NCI-H774 (cell line): ENCODE data around the gene FER.
"Not testable (repeated sequence)": the region's sequence is repeated elsewhere in the genome, so short reads cannot be mapped to it uniquely, and the experiment has no call there.

ENCODE experiments used
- DNase-seq: peaks from one replicate; lab custom pipeline; 2025; lab: John Stamatoyannopoulos, UW

Gene FER

DNA sequence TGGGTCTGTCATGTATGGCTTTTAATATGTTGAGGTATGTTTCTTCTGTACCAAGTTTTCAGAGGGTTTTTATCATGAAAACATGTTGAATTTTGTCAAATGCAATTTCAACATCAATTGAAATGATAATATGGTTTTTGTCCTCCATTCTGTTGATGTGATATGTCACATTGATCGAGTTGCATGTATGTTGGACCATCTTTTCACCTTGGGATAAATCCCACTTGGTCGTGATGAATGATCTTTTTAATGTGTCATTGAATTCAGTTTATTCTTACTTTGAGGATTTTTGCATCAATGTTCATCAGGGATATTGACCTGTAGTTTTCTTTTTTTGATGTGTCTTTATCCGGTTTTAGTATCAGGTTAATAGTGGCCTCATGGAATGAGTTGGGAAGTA, 373.5 kb downstream of the FER start:
- no peak for DNase-seq

DNA sequence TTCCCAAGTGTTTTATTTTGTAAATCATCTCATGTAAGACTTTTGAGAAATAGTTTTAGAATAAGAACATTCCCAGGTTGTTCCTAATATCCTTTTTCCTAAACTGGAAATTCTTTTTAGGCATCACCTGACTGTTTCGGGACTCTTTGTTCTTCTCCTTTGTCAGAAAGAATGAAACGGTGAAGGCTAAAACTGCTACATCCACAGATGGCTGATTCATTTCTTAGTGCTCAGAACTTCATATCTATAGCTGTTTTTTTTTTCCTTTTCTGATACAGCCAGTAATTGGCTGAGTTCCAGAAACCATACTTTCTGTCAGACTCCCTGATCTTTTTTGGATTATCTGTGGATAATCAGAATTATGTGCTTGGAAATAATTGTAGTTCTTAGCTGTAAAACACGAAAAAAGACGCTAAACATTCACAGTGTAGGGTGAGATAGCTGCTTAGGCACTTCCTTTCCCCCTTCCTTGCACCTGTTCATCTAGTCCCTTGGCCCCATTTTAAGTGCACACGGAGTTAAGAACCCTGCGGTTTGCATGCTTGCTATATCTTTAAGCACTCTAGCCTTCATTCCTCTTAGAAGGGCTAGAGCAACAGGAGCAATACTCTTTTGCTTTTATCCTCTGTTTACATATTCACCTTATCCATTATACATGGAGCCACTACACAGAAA, 378.2 kb downstream of the FER start:
- no peak for DNase-seq

DNA sequence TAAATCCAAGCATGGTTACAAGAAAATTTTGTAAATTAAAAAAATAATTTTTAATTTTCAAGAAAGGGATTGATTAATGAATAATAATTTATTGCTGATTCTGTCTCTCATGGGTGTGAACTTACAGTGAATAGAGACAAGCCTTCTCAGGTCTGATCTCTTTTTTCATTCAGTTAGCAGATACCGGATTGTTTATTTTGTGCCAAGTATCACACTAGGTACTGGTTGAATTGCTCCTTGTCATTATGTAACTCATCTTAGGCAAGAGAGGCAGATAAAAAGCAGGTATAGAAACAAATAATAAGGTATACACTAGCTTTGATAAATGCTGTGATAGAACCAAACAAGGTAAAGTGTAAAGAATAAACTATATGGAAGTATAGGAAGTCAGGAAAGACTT, 378.8 kb downstream of the FER start:
- no peak for DNase-seq

DNA sequence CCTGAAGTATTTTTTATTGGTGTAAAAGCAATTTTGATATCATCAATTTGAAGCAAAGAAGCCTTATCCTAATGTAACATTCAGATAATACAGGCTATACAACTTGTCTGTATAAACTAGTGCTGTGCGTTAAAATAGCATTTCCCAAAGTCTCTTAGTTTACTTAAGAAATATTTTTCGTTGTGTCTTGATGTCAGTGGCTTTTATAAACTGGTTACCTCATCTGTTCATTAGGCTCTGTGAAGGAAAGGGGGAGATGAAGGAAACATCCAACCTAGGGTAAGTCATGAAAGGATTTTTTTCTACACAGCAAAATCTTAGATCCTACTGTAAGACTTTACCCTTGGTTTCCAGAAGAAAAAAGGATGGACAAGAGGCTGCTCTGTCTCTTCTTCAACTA, 389.2 kb downstream of the FER start:
- no peak for DNase-seq

DNA sequence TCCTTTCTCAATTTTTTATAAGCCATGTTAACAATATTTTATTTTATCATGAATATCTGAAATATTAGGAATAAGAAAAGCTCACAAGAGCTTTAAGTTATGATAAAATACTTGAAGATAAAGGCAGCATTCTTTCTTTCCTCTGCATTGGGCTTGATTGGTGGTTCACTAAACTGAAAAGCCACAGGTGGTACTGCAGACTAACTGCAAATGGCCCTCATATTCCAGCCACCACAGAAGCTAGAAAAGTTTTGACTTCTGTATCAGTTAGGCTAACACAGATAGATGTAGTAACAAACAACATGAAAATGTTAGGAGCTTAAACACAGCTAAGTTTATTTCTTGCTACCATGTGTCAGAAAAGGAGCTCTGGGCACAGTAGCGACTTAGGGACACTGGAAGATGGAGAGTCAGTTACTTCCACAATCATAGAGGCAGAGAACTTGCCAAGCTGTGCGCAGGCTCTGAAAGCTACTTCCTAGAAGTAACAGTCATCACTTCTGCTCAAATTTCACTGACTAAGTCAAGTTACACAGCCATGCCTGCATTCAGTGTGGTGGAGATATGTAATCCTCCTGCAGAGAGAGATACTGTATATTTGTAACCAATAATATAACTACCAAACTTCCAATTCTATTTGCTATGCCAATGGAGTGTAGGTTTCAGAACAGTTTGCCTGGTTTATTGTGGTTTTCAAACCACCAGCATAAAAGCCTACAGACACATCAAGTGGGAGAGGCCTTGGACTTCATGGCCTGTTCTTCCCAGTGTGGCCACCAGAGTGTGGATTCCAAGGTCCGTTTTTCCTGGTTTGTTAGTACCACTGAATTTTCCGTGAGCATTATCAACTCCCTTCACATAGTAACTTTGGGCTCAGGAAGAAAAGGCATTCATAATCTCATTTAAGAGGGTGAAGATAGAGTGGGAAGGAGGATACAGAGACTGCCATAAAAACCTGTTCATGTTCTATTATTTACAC, 393.8 kb downstream of the FER start:
- DNase-seq: no peak

DNA sequence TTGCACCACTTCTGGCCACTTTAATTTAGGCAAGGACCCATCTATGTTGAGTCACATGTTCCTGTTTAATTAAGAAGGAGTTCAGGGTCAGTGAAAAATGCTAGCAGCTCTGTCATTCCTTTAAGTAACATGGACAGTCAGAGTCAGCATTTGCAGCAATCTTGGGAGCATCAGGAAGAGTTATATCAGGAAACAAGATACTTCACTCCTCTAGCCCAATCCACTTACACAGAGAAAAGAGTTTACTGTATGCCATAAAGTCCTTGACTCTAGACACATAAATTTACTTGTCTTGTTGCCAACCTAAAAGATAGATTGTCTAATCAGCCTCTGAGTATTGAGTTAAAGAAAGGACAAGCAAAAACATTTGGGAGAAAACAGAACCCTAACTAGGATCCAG, 395.3 kb downstream of the FER start:
- no peak for DNase-seq

DNA sequence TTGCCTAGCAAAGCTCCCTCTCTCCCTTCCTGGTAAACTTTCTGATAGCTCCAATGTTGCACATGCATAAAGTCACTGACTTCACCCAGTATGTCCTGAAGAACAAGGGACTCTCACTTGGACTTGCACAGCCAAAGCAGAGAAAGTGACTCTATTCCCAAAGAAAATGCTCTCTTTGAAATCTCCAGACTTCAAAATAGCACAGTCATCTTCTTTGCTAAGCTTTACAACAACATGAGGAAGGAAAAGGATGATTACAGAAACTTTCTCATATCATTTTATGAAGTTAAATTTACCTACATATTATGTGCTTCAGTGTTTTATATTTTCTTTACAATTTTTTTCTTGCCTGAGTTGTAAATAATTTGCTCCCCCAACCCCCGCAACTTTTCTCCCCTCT, 397.4 kb downstream of the FER start:
- DNase-seq: no peak

DNA sequence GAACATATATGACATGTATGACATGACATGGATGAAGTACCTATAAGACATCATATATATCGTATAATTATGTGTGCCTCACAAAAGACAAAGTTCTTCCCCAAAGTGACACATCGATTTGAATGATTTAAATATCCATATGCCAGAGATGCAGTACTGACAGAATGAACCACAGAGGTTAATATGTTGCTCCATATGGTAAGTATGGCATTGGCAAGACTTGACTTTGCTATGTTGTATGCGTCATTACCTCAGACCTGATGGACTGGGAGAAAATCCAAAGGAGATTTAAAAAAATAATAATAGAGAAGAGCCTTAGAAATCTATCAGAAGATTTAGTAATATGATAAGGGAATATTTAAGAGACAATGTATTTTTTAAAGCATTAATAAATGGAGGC, 398.9 kb downstream of the FER start:
- no peak for DNase-seq

DNA sequence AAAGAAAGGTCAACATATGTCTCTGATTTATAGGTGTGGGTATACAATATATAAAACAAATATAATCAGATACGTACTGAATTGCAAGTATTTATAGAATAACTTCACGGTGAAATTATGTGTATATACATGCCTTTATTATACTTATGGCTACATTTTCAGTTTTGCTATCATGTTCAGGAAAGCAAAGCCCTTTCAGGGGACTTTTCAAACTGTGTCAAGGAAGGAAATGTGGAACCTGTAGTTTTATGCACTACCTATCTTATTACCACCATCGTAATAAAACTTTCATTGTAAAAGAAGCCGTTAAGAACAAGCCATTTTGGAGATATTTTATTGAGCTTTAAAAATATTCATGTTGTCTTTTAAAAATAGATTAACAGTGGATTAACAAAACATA, 404.9 kb downstream of the FER start:
- no peak for DNase-seq

DNA sequence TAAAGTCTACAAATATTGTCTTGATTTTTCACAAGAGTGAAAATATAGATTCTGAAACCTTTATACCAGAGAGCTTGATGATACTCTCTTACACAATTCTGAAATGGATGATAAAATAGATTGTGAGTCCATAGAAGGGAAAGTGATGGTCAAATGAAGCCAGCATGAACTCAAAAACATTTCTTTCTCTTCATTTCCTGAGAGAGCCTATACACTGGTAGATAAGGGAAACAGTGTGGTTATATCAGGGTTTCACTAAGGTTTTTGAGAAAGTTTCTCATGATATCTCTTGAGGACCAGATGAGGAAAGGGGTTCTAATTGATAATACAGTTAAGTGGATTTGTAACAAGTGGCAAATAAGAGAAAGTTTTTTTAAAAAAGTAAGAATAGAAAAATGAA, 407.9 kb downstream of the FER start:
- no peak for DNase-seq

DNA sequence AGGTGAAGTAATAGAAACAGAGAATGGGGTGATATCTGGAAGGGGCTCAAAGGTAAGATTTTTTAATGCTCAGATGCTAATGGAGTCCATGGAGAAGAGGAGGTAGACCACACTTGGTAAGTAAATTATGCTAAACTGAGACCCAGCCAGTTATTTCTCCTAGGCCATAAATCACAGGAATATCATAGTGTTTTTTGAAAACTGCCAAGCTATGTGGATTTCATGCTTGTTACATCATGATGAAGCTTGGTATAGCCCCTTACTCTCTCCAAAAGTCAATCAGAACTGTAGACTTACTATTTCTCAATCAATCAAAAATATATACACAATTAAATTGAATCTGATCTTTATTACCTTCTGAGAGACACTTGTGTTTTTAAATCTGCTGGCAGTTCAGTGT, 409.2 kb downstream of the FER start:
- DNase-seq: no peak

DNA sequence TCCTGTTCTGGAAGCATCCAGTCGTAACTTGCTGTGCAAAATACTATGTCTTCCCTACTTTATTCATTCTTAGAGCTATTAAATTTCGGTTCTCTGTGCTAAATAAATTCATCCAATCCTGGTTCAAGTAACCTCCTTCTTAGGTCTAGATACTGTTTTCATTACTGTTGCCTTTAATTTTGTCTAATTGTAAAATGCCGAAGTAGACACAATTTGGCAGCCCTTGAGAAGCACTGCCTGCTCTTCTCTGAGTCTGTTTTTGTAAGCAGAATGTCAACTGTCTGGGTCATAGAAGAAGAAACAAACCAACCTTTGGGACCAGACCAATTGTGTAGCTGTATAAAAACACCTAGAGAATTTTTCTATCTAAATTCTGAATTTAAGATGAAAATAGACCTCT, 412.8 kb downstream of the FER start:
- no peak for DNase-seq

DNA sequence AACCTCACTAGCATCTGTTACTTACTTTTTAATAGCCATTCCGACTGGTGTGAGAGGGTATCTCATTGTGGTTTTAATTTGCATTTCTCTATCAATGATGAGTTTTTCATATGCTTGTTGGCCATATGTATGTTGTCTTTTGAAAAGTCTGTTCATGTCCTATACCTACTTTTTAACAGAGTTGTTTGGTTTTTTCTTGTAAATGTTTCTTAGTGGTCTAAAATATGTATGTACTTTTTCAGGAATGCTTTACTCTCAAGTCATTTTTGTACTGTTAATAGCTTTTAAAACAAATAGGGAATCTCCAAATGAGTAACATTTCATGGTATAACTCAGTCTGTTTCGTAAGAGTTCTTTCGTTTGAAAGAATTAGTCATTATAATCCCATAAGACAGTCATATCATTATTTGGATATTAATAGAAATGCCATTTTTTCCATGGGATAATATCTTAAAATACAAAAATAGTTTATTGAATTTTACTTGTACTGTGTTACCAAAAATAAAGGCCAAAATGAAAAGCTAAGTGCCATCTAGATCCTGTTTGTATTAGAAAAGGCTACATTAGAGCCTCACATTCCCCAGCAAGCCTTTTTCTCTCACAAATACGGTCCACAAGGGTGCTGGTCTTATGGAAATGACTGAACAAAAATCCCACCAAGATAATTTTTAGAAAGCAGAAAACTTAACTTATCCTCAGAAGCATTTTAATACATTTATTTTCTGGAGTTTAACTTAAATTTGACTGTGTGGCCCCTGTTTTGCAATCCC, 414.4 kb downstream of the FER start:
- DNase-seq: no peak

DNA sequence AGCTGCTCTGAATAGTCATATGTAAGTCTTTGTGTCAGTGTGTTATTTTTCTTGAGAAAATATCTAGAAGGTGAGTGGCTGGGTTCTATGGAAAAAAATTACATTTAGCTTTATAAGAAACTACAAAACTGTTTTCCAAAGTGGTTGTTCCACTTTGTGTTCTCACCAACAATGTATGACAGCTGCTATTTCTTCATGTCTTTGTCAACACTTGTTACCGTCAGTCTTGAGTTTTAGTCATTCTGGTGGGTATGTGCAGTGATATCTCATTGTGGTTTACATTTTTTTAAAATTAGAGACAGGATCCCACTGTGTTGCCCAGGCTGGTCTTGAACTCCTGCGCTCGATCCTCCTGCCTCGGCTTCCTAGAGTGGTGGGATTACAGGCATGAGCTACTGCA, 415.6 kb downstream of the FER start:
- DNase-seq: no peak

DNA sequence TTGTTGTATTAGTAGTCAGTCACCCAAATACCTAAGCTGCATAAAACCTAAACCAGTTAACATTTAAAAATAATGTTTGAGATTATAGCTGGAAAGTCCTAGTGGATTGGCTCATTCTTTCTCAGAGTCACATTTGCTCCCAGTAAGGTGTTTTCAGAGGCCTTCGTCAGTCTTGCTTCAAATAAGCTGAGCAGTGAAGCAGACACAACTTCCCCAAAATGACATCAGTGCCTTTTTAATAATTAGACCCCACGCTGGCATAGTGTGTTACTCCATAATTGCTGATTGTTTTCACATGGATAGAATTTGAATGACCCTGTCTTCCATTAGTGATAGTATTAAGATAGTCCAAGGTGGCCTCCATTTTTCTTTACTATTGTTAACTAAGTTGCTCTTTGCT, 416.3 kb downstream of the FER start:
- no peak for DNase-seq

DNA sequence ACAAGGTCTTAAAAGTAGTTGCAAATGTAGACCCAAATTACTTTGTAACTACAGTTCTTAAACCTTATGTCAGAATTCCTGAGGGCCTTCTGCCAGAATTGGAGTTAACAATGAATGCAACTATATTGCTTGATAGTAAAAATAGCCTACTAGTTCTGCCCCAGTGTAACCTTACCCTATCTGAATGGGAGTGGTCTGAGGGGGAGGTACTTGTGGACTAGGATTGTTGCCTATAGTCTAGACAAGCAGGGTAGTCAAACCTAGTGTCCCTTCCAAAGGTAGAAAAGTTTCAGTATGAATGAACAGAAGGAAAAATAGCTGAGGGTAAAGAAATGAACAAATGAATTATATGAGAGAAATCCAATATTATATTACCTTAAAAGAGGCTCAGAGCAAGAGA, 419.9 kb downstream of the FER start:
- no peak for DNase-seq

DNA sequence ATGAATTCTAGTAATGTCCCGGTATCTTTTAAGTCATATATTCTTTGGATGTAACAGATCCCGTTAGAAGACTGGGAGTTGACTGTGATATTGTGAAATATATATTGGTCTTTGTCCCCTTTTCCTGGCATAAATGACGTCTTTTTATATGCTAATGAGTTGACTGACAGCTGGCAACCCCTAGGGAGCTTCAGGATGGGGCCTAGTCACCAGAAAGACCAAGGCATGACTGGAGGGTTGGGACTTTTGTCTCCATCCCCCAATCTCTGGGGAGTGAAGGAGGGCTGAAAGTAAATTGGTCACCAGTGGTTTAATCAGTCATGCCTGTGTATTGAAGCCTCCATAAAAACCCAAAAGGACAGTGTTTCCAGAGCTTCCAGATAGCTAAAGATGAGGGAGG, 420.5 kb downstream of the FER start:
- DNase-seq: no peak

DNA sequence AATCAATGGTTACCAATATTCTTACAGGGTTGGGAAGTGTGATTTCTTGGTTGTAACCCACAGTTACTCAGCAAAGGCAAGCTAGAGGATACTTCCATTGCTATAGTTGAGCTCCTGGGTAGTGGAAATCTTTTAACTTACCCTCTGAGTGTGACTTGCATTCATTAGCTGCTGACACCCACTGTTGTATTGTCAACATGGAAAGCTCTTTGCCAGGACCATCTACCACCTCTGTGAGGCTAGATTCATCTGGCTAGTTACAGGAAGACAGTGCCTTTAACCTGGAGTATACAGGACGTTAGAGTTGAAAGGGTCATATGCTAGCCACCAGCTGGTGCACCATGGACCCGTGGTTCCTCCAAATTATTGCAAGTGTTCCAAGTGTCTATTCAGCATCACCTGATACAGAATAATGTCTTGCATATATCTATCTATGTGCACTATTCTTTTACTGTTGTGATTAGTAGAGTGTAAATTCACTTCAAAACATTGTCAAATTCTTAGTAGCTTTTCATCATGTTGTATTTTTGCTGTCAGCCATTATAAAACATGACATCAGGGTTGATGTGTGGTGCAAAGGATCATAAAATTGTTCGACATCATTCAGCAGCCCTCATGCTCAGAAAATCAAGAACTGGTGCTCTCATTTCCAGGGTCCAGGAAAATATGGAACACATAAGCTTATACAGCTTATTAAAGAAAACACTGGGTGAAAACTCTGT, 423.1 kb downstream of the FER start:
- no peak for DNase-seq

DNA sequence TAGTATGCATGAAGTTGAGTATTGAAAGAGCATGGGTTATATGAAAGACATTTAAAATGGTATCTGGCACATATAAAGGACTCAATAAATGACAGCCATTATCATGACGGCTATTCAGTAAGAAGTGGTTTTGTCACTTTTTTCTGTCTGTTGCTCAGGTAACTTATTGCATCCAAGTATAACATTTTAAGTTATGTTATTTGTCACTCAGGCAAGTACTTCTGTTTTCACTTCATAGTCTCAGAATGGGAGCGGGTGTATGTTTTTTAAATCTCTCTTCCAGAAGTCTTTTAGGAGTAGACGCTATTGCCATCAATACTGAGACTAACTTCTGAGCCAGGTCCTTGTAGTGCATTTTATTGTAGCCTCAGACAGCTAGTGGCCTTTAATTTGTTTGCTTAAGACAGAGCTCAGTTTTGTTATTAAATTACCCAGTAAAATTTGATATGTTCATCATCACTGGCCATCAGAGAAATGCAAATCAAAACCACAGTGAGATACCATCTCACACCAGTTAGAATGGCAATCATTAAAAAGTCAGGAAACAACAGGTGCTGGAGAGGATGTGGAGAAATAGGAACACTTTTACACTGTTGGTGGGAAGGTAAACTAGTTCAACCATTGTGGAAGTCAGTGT, 423.9 kb downstream of the FER start:
- DNase-seq: not testable (repeated sequence)

DNA sequence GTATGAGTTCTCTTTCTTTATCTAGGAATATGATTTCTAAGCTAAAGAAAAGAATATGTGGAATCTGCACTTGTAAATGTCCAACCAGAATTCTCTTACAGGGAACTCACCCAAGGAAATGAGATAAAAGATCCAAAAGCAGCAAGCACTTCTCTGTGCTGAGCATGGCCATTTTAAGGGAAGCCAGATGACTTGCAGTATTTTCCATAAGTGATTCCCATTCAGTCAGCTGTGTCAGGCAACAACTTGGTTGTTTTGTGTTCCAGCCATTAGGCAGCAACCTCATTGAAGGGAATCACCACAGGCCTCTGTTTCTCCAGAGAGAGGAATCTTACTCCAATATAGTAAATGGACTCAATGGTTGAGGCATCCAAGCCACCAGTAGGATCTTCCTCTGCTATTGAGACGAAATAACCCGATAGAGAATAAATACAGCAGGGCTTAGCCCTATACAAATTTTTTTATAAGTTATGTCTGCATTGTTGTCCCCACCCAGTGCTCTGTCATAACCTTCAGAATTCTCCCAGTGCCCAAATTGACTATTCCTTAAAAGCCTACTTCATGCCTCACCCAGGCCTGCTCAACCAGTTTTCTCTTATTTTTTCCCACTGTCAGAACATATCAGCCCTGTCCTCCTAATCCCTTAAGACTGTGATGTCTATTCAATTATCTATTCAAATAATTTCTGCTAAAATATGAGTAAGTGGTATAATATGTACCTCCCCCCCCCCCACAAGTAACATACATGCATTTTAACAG, 425.5 kb downstream of the FER start:
- no peak for DNase-seq

DNA sequence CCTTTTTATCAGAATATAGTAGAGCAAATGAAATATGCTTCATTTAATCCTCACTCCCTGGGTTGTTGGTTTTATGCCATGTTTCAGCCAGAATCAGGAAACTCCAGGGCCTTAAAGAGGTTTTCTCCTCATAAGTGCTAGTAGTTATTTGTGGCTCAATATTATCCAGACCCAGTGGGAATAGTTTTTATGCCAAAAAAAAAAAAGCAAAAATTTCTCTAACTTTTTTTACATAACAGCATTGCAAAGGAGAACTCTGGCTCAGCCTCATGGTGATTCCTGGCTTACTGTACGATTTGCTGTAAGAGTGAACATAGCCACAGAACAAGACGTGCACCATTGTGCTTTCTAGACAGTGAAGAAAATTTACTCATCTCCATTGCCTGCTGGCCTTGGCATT, 429.5 kb downstream of the FER start:
- DNase-seq: no peak
